Muscle layer of duodenum (tissue), 2 donors: Measurements from ENCODE around the gene NTSR1.

ENCODE experiments used
- H3K27ac ChIP-seq: one replicate; pipeline ENCODE4 v1.7.0; 2013; ENCODE audit warnings: mild to moderate bottlenecking, low read length
- H3K27me3 ChIP-seq: one replicate; pipeline ENCODE4 v1.7.0; 2013; ENCODE audit warnings: low read depth, mild to moderate bottlenecking, control low read depth, low read length
- H3K36me3 ChIP-seq, 2 donors: one replicate each; pipeline ENCODE4 v1.7.0; 2013; ENCODE audit warnings: low read length in 2 of 2, control low read depth in 1 of 2, mild to moderate bottlenecking in 1 of 2; ENCODE audit not compliant: insufficient read depth in 2 of 2, control insufficient read depth in 1 of 2
- H3K4me1 ChIP-seq, 2 donors: one replicate each; pipeline ENCODE4 v1.7.0; 2013; ENCODE audit warnings: low read length in 2 of 2, mild to moderate bottlenecking in 2 of 2, control low read depth in 1 of 2, moderate library complexity in 1 of 2; ENCODE audit not compliant: insufficient read depth in 2 of 2, control insufficient read depth in 1 of 2
- H3K4me3 ChIP-seq, 2 donors: one replicate each; pipeline ENCODE4 v1.7.0; 2013; ENCODE audit warnings: low read length in 2 of 2, low read depth in 1 of 2, mild to moderate bottlenecking in 1 of 2
- H3K9me3 ChIP-seq, 2 donors: one replicate each; pipeline ENCODE4 v1.7.0; 2013; ENCODE audit warnings: low read length in 2 of 2, control low read depth in 1 of 2, mild to moderate bottlenecking in 1 of 2; ENCODE audit not compliant: control insufficient read depth in 1 of 2
- donor health status: healthy.

The NTSR1 gene

DNA sequence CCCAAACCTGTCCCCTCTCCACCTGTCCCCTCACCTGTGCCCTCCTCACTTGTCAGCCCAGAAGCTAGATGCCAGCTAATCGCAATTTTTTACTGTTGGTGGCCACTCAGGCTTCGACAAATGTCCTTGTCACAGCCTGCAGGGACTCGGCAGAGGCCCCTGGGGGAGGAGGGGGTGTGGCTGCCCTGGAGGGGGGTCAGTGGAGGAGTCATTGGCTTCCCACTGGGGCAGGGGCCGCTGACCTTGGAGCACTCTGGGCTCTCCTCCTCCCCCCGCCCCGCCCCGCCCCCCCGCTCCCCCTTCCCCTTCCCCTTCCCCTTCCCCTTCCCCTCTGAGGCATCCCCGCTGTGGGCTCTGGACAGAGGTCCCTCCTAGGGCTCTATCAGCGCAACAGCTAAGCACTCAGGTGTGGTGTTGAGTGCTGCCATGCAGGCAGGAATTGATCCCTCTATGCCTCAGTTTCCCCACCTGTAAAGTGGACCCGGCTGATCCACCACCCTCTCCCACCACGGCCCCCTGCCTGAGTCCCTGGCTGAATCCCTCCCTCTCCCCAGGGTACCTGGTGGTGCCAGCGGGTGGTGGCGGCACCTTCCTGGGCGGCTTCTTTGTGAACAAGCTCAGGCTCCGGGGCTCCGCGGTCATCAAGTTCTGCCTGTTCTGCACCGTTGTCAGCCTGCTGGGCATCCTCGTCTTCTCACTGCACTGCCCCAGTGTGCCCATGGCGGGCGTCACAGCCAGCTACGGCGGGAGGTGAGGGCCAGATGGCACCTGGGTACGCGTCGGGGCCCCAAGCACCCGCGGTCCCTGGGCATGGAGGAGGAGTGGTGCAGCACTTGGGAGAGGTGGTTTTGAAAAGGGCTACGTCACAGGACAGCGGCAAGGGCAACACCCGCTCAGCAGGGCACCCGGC, 42.6 kb upstream of the NTSR1 start:
- no peak overlapping the region for H3K27ac ChIP-seq
- no peaks in the 10 kb centered on the region for H3K27me3 ChIP-seq
- H3K4me1 ChIP-seq: peaks cover 0 to 11% of the 10 kb centered on the region in 2 donors
- H3K36me3 ChIP-seq: no peaks in the 10 kb centered on the region
- no peaks in the 10 kb centered on the region for H3K9me3 ChIP-seq
- no peak overlapping the region for H3K4me3 ChIP-seq

DNA sequence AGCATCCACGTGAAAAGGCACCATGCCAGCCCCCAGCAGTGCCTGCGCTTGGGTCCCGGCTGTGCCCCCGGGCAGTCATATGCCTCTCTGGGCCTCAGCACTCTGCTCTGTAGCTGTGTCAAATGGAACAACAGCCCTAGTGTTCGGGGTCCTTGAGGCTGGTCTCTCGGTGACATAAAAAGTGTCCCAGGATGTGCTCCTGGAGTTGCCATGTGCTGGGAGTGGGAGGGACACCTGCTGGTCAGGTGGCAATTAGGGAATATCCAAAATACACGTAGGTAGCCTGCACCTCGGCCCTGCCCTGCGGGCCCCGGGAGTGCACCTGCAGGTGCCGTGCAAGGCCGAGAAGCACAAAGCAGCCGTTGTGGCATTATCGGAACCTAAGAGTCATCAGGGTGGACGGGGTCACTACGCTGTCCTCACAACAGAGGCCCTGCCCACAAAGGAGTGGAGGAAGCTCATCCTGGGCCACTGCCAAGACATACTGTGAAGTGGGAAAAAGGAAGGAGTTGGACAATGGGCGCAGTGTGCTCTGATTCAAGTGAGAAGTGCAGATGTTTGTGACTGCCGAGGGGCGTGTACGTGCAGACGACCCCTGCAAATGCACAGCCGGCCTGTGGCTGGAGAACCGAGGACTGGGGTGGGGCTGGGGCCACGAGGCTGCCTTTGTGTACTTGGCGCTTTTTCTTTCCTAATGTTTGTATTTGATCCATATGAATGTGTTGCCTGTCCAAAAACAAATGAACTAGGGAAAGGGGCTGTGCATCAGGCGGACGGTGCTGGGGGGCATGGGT, 41.7 kb upstream of the NTSR1 start:
- H3K4me3 ChIP-seq: no peak overlapping the region
- H3K36me3 ChIP-seq: no peaks in the 10 kb centered on the region
- no peaks in the 10 kb centered on the region for H3K9me3 ChIP-seq
- no peak overlapping the region for H3K27ac ChIP-seq
- H3K27me3 ChIP-seq: no peaks in the 10 kb centered on the region
- H3K4me1 ChIP-seq: peaks cover 0 to 11% of the 10 kb centered on the region in 2 donors

GRCh38 chr20:62667530-62668440, 40.9 kb upstream of the NTSR1 start:
- no peaks in the 10 kb centered on the region for H3K27me3 ChIP-seq
- H3K27ac ChIP-seq: no peak overlapping the region
- no peak overlapping the region for H3K4me3 ChIP-seq
- H3K9me3 ChIP-seq: no peaks in the 10 kb centered on the region
- peaks cover 0 to 11% of the 10 kb centered on the region in 2 donors for H3K4me1 ChIP-seq
- no peaks in the 10 kb centered on the region for H3K36me3 ChIP-seq

DNA sequence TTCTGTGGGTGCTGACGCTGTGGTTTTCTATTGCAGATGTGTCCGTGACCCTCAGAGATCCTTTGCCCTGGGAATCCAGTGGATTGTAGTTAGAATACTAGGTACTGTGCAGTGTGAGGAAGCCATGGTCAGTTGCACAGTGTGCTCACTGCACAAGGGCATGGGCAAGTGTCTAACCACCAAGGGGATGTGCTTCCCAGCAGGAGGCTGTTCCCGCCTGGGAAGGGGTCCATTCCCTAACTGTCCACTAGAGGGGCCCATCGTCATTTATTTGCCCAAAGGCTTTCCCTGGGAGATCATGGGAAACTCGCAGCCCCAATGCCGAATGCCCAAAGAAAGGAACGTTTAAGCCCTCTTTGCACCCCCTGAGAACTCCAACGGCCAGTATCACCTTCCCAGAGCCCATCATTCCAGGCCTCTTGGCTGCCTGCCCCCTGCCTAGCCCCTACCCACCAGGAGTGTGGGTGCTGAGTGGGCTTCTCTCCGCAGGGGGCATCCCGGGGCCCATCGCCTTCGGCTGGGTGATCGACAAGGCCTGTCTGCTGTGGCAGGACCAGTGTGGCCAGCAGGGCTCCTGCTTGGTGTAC, 40.1 kb upstream of the NTSR1 start:
- Histone ChIP-seq H3K27me3 (no peaks in the 10 kb centered on the region), H3K4me1 (peaks cover 0 to 11% of the 10 kb centered on the region in 2 donors), H3K9me3 (no peaks in the 10 kb centered on the region), H3K4me3 (no peak overlapping the region), H3K27ac (no peak overlapping the region), H3K36me3 (no peaks in the 10 kb centered on the region)

GRCh38 chr20:62669249-62669648, 39.4 kb upstream of the NTSR1 start:
- Histone ChIP-seq H3K9me3 (no peaks in the 10 kb centered on the region), H3K4me1 (peaks cover 0 to 11% of the 10 kb centered on the region in 2 donors), H3K27me3 (no peaks in the 10 kb centered on the region), H3K27ac (no peak overlapping the region), H3K4me3 (no peak overlapping the region), H3K36me3 (no peaks in the 10 kb centered on the region)

GRCh38 chr20:62670156-62670555, 38.5 kb upstream of the NTSR1 start:
- Histone ChIP-seq H3K27me3 (no peaks in the 10 kb centered on the region), H3K27ac (no peak overlapping the region), H3K36me3 (no peaks in the 10 kb centered on the region)

DNA sequence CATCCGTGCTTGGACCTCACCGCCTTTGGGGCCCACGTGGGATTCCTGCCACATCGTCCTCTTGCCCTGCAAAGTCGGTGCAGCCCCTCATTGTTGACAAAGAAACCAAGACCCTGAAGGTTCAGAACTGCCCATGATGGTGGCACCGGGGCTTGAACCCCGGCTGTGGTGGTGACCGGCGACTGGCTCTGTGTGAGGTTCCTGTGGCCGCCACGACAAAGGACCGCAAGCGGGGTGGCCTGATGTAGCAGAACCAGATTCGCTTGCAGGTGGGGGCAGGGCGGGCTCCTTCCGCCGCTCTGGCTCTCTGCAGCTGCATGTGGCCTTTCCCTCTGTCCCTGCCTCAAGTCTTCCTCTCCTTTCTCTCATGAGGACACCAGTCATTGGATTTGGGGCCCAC, 37.6 kb upstream of the NTSR1 start:
- H3K27ac ChIP-seq: no peak overlapping the region
- peaks cover 0 to 11% of the 10 kb centered on the region in 2 donors for H3K4me1 ChIP-seq
- no peaks in the 10 kb centered on the region for H3K27me3 ChIP-seq
- no peak overlapping the region for H3K4me3 ChIP-seq
- H3K9me3 ChIP-seq: no peaks in the 10 kb centered on the region
- no peaks in the 10 kb centered on the region for H3K36me3 ChIP-seq

More at GRCh38 chr20:62670156-62670555, 38.5 kb upstream of the NTSR1 start:
- Histone ChIP-seq H3K9me3 (no peaks in the 10 kb centered on the region), H3K4me1 (peaks cover 0 to 11% of the 10 kb centered on the region in 2 donors), H3K4me3 (no peak overlapping the region)

DNA sequence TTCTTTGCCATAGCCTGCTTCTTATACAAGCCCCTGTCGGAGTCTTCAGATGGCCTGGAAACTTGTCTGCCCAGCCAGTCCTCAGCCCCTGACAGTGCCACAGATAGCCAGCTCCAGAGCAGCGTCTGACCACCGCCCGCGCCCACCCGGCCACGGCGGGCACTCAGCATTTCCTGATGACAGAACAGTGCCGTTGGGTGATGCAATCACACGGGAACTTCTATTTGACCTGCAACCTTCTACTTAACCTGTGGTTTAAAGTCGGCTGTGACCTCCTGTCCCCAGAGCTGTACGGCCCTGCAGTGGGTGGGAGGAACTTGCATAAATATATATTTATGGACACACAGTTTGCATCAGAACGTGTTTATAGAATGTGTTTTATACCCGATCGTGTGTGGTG, 36.9 kb upstream of the NTSR1 start:
- Histone ChIP-seq H3K27ac (no peak overlapping the region), H3K4me1 (peaks cover 0 to 9% of the 10 kb centered on the region in 2 donors), H3K9me3 (no peaks in the 10 kb centered on the region), H3K4me3 (no peak overlapping the region), H3K36me3 (no peaks in the 10 kb centered on the region), H3K27me3 (no peaks in the 10 kb centered on the region)

DNA sequence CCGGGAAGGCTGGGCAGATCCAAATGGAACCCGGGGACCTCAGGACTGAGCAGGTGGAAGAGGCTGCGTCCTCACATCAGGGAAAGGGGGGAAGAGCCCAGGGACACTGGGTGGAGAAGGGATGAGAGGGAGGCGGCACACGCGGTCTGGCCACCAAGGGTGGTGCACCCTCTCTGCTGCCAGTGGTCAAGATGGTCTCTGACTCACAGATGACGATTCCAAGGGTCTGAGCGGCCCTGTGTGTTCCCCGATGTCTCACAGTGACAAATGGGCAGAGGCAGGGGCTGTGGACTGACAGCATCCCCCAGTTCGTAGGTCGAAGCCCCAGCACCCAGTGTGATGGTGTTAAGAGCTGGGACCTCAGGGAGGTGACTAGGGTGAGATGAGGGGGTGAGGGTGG, 34.3 kb upstream of the NTSR1 start:
- no peak overlapping the region for H3K4me3 ChIP-seq
- no peaks in the 10 kb centered on the region for H3K27me3 ChIP-seq
- no peak overlapping the region for H3K27ac ChIP-seq
- H3K4me1 ChIP-seq: no peaks in the 10 kb centered on the region
- H3K36me3 ChIP-seq: no peaks in the 10 kb centered on the region
- no peaks in the 10 kb centered on the region for H3K9me3 ChIP-seq

DNA sequence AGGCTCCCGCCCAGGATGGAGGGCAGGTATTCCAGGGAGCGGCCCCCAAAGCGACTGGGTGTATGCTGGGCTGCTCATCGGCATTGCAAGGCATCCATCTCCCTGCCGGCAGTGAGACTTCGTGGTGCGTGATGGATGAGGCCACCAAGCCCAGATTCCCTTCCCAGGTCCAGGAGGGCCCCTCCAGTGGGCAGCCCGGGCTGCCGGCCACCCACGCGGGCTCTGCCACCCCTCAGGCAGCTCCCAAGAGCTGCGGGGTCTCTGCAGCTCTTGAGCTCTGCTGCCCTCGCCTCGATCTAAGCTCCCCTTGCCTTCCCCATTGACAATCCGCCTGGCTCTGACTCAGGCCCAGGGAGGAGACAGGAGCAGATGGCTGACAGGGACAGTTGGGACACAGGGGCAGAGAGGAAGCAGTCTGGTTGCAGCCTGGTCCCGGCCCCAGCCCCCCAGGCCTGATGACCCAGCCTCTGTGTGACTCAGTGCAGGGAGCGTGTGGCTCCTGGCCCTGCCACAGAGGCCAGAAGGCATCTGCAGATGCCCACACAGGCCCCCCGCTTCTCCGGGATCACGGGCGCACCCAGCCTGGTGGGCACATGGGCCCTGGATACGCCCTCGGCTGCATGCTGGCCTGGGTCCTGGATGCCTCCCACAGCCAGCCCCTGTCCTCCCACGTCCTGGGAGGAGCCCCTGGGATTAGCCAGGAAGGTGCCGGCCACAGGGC, 33.3 kb upstream of the NTSR1 start:
- Histone ChIP-seq H3K36me3 (no peaks in the 10 kb centered on the region), H3K27ac (no peak overlapping the region), H3K9me3 (peaks cover 5 to 9% of the 10 kb centered on the region in 2 donors), H3K4me1 (no peaks in the 10 kb centered on the region), H3K27me3 (no peaks in the 10 kb centered on the region), H3K4me3 (no peak overlapping the region)
